COLO668 (cell line): ENCODE results near the gene GUK1.
"Not testable (repeated sequence)": the region's sequence is repeated elsewhere in the genome, so short reads cannot be mapped to it uniquely, and the experiment has no call there.

Experiments
- DNase-seq: peaks from one replicate; lab custom pipeline; 2025; ENCODE audit not compliant: unreplicated experiment; lab: John Stamatoyannopoulos, UW

GUK1 gene

GRCh38 chr1:228175316-228176023 is 35.4 kb downstream of the GUK1 start:
- no peak for DNase-seq

GRCh38 chr1:228176024-228176395 is 35.9 kb downstream of the GUK1 start:
- DNase-seq, result no peak

GRCh38 chr1:228176461-228177182 is 36.5 kb downstream of the GUK1 start:
- no peak for DNase-seq

- DNase-seq, result no peak
Measured at GRCh38 chr1:228177183-228177475, 37.0 kb downstream of the GUK1 start.

GRCh38 chr1:228177721-228178710 is 37.9 kb downstream of the GUK1 start:
- no peak for DNase-seq

- DNase-seq, result no peak
Measured at GRCh38 chr1:228178737-228179684, 38.9 kb downstream of the GUK1 start.

- DNase-seq, result no peak
Measured at GRCh38 chr1:228180271-228180958, 40.3 kb downstream of the GUK1 start.

GRCh38 chr1:228180959-228181644 is 41.0 kb downstream of the GUK1 start:
- DNase-seq, result no peak

- DNase-seq, result no peak
Measured at GRCh38 chr1:228181645-228182034, 41.6 kb downstream of the GUK1 start.

GRCh38 chr1:228182296-228183030 is 42.4 kb downstream of the GUK1 start:
- DNase-seq, result no peak

- DNase-seq, result no peak
Measured at GRCh38 chr1:228184152-228184551, 44.1 kb downstream of the GUK1 start.

- no peak for DNase-seq
Measured at GRCh38 chr1:228185641-228185965, 45.5 kb downstream of the GUK1 start.

- not testable (repeated sequence) for DNase-seq
Measured at GRCh38 chr1:228188249-228188648, 48.2 kb downstream of the GUK1 start.

GRCh38 chr1:228190182-228190581 is 50.1 kb downstream of the GUK1 start:
- DNase-seq, result no peak

GRCh38 chr1:228190778-228191177 is 50.7 kb downstream of the GUK1 start:
- no peak for DNase-seq

- DNase-seq, result no peak
Measured at GRCh38 chr1:228194436-228194835, 54.4 kb downstream of the GUK1 start.

- DNase-seq, result no peak
Measured at GRCh38 chr1:228194921-228195812, 55.1 kb downstream of the GUK1 start.
